Measurements from ENCODE around the gene PTP4A1. TPM values are rescaled to one million over a fixed set of nuclear protein-coding genes. Genes with fewer than 3 reads are reported as not detected.

The PTP4A1 gene
- total and polyA plus RNA-seq, 2 of the 13 experiments (the other 11 are each of a cell fraction or from before 2014, with no cell fraction given) = 141 to 376 TPM

DNA sequence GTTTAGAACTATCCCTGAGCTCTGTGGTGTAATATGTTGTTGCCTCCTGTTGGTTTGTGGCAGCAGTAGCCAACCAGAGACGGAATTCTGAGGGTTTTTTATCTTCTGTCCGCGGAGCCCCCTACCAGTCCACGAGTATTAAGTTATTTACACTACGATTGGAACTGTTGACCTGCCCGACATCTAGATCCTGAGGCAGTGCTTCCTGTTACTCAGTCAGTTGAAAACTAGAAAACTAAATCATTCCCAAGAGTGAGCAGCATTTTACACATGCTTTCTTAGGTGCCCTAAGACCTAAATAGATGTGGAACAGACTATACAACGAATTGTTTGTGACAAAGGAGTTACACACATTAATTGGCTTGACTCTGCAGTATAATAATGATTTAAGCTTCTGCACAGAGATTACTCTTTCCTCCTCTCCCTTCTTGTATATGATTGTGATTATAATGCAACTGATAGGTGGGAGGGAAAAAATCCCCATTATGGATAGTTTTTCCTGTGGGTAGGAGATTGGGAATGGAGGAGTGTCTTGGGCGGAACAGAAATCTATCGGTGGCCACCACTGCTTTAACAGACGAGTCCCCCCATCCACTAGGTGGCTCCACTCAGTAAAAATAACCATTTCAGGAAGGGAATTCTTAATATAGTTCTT, 1.7 kb downstream of the PTP4A1 start (continued):
- TF ChIP-seq ZNF512B (CRISPR knock-in tag; IDR thresholded peaks at IDR 0.05; ENCODE audit: borderline replicate concordance) (no peak; the same call in 1 of the 2 replicates), ZNF7 (CRISPR knock-in tag; IDR thresholded peaks at IDR 0.05) (no peak), GABPB1 (CRISPR knock-in tag; IDR thresholded peaks at IDR 0.05) (no peak), ZNF20 (CRISPR knock-in tag; IDR thresholded peaks at IDR 0.05) (no peak), IKZF4 (CRISPR knock-in tag; IDR thresholded peaks at IDR 0.05; ENCODE audit: borderline replicate concordance, low read depth, not compliant biosample characterization) (no peak), ZNF562 (CRISPR knock-in tag; IDR thresholded peaks at IDR 0.05; ENCODE audit: borderline replicate concordance) (no peak), MAFF (IDR thresholded peaks at IDR 0.05; ENCODE audit: low read depth, low read length) (no peak), TBX3 (IDR thresholded peaks at IDR 0.05; ENCODE audit: borderline replicate concordance) (no peak), ZNF567 (CRISPR knock-in tag; IDR thresholded peaks at IDR 0.05; ENCODE audit: borderline replicate concordance) (no peak), KLF12 (CRISPR knock-in tag; IDR thresholded peaks at IDR 0.05; ENCODE audit: borderline replicate concordance) (no peak), ZNF510 (CRISPR knock-in tag; IDR thresholded peaks at IDR 0.05; ENCODE audit: low read depth) (peak; percentile 29; the same call in 1 of the 2 replicates), NFKB2 (CRISPR knock-in tag; IDR thresholded peaks at IDR 0.05; ENCODE audit: borderline replicate concordance) (no peak), POLR2AphosphoS2 (IDR thresholded peaks at IDR 0.05; ENCODE audit: low read depth, low read length) (no peak), NFIB (CRISPR knock-in tag; IDR thresholded peaks at IDR 0.05; ENCODE audit: borderline replicate concordance) (no peak), ZNF296 (CRISPR knock-in tag; conservative IDR thresholded peaks at IDR 0.05) (no peak), ZNF713 (CRISPR knock-in tag; IDR thresholded peaks at IDR 0.05) (no peak)
- TF ChIP-seq, protein P1, sequence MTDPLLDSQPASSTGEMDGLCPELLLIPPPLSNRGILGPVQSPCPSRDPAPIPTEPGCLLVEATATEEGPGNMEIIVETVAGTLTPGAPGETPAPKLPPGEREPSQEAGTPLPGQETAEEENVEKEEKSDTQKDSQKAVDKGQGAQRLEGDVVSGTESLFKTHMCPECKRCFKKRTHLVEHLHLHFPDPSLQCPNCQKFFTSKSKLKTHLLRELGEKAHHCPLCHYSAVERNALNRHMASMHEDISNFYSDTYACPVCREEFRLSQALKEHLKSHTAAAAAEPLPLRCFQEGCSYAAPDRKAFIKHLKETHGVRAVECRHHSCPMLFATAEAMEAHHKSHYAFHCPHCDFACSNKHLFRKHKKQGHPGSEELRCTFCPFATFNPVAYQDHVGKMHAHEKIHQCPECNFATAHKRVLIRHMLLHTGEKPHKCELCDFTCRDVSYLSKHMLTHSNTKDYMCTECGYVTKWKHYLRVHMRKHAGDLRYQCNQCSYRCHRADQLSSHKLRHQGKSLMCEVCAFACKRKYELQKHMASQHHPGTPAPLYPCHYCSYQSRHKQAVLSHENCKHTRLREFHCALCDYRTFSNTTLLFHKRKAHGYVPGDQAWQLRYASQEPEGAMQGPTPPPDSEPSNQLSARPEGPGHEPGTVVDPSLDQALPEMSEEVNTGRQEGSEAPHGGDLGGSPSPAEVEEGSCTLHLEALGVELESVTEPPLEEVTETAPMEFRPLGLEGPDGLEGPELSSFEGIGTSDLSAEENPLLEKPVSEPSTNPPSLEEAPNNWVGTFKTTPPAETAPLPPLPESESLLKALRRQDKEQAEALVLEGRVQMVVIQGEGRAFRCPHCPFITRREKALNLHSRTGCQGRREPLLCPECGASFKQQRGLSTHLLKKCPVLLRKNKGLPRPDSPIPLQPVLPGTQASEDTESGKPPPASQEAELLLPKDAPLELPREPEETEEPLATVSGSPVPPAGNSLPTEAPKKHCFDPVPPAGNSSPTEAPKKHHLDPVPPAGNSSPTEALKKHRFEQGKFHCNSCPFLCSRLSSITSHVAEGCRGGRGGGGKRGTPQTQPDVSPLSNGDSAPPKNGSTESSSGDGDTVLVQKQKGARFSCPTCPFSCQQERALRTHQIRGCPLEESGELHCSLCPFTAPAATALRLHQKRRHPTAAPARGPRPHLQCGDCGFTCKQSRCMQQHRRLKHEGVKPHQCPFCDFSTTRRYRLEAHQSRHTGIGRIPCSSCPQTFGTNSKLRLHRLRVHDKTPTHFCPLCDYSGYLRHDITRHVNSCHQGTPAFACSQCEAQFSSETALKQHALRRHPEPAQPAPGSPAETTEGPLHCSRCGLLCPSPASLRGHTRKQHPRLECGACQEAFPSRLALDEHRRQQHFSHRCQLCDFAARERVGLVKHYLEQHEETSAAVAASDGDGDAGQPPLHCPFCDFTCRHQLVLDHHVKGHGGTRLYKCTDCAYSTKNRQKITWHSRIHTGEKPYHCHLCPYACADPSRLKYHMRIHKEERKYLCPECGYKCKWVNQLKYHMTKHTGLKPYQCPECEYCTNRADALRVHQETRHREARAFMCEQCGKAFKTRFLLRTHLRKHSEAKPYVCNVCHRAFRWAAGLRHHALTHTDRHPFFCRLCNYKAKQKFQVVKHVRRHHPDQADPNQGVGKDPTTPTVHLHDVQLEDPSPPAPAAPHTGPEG (CRISPR knock-in tag; IDR thresholded peaks at IDR 0.05) = no peak
- TF ChIP-seq, protein P2, sequence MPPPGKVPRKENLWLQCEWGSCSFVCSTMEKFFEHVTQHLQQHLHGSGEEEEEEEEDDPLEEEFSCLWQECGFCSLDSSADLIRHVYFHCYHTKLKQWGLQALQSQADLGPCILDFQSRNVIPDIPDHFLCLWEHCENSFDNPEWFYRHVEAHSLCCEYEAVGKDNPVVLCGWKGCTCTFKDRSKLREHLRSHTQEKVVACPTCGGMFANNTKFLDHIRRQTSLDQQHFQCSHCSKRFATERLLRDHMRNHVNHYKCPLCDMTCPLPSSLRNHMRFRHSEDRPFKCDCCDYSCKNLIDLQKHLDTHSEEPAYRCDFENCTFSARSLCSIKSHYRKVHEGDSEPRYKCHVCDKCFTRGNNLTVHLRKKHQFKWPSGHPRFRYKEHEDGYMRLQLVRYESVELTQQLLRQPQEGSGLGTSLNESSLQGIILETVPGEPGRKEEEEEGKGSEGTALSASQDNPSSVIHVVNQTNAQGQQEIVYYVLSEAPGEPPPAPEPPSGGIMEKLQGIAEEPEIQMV (CRISPR knock-in tag; IDR thresholded peaks at IDR 0.05; ENCODE audit: low read depth) = no peak
- TF ChIP-seq, protein P3, sequence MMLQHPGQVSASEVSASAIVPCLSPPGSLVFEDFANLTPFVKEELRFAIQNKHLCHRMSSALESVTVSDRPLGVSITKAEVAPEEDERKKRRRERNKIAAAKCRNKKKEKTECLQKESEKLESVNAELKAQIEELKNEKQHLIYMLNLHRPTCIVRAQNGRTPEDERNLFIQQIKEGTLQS (CRISPR knock-in tag; IDR thresholded peaks at IDR 0.05) = no peak
